GM13977 (cell line): Measurements from ENCODE around the gene KCNK1.

Experiments
- DNase-seq: peaks from one replicate; pipeline ENCODE4 v3.0.0; 2012; ENCODE audit warnings: low spot score
- in situ Hi-C: fragments of 300-500 bp; cut with MboI; formaldehyde crosslinking; loops from one replicate; pipeline ENCODE4 v1.12.0; 2022; ENCODE audit warnings: low sequenced_read_pairs, low pct_unique_long_range_greater_than_20kb, mixed read lengths, inconsistent platforms; ENCODE audit not compliant: unreplicated experiment
- TF ChIP-seq, protein P1 (sequence below): IDR thresholded peaks from 2 replicates; pipeline ENCODE4 v1.5.1; 2012; ENCODE audit warnings: mild to moderate bottlenecking, control low read depth; ENCODE audit not compliant: insufficient read depth; ENCODE audit errors: extremely low read depth, missing control alignments

Gene KCNK1

DNA sequence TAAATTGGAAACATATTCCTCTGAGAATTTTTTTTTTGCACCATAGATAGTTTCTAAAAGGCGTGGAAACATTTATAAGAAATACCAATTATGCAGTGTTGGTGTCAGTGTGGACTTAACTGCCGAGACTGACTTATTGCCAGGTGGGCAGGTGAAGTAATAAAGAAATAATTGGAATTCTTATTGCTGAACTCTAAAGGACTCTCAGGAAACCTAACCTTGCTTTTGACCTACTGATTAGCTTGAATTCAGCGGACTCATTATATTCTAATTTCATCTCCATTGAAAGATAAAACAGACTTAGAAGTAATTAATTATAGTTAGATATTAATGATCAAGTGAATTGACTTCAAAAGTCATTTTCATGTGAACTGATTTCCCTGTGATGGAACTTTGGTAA lies 26.3 kb downstream of the KCNK1 start:
- in situ Hi-C loops, result no loop called here
- TF ChIP-seq, protein P1, sequence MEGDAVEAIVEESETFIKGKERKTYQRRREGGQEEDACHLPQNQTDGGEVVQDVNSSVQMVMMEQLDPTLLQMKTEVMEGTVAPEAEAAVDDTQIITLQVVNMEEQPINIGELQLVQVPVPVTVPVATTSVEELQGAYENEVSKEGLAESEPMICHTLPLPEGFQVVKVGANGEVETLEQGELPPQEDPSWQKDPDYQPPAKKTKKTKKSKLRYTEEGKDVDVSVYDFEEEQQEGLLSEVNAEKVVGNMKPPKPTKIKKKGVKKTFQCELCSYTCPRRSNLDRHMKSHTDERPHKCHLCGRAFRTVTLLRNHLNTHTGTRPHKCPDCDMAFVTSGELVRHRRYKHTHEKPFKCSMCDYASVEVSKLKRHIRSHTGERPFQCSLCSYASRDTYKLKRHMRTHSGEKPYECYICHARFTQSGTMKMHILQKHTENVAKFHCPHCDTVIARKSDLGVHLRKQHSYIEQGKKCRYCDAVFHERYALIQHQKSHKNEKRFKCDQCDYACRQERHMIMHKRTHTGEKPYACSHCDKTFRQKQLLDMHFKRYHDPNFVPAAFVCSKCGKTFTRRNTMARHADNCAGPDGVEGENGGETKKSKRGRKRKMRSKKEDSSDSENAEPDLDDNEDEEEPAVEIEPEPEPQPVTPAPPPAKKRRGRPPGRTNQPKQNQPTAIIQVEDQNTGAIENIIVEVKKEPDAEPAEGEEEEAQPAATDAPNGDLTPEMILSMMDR, result no peak
- DNase-seq, result no peak

DNA sequence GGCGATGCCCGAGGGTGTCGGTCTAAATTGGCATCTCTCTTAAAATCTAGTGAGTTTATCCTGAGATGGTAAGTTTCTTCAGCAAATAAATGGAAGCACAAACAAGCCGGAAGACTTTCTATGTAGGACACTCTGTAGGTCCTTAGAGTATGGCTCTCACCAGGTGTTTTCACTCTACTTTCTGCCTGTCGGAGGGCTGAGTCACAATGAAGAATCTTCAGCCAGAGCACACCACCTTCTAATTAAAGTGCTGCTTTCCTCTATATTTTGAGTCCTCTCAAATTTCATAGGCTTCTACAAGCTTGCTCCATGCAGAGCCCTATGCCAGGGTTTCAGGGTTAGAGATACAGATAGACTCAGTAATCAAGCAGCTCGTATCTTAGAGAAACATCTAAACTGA lies 27.1 kb downstream of the KCNK1 start:
- TF ChIP-seq, protein P1, result no peak
- in situ Hi-C loops, result no loop called here
- DNase-seq, result no peak

DNA sequence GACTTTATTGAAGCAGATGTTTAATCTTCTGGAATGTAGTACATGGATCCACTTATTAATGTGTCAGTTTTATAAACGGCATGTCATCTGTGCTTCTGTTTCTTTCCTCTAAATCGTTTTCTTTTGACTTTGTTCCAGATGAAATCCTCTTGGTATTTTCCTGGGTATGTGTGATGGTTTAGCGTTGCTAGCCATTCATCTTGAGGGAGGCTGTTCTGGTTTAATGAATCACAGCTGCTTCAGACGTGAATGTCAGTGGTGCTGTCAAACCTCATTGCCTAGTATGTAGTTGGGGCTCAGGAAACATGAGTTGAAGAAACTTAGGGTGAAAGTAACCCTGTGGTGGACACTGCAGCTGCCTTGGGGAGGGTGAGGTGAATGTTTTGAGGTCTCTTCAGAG lies 33.2 kb downstream of the KCNK1 start:
- in situ Hi-C loops, result no loop called here
- DNase-seq, result no peak
- TF ChIP-seq, protein P1, result no peak

DNA sequence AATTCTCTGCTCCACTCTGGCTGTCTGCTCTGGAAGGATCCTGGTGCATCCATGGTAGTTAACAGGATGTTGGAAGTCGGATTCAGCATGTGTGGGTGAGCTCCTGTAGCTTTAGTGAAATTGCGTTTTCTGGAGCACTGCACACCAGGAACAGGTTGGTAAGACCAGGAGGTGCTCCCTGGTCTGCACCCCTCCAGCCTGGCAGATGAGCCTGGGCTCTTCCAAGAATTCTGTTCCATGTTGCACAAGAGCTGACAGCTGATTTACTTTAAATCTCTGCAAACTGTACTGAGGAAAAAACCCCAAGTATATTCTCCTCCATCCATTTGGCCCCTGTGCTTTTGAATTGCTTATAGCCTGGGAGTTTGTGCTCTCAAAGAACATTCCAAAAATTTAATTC lies 33.7 kb downstream of the KCNK1 start:
- in situ Hi-C loops, result no loop called here
- TF ChIP-seq, protein P1, result no peak
- no peak for DNase-seq

DNA sequence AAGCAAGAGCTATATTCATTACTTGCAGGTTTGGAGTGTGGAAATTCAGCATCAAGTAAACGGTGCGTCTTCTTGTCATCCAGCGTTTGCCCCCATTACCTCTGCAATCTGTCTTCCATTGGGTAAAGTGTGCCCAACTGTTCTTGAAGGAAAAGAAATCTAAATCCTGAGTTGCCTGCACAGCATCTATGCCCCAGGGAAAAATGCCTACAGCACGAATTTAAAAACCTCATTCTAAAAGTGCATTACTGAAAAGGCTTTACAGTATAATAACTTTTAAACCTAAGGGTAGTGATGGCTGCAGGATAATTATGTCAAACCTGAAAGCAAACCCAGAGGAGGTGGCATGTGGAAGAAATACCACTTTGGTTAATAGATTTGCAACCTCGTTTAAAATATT lies 37.2 kb downstream of the KCNK1 start:
- no peak for DNase-seq
- in situ Hi-C loops, result no loop called here
- TF ChIP-seq, protein P1, result no peak

DNA sequence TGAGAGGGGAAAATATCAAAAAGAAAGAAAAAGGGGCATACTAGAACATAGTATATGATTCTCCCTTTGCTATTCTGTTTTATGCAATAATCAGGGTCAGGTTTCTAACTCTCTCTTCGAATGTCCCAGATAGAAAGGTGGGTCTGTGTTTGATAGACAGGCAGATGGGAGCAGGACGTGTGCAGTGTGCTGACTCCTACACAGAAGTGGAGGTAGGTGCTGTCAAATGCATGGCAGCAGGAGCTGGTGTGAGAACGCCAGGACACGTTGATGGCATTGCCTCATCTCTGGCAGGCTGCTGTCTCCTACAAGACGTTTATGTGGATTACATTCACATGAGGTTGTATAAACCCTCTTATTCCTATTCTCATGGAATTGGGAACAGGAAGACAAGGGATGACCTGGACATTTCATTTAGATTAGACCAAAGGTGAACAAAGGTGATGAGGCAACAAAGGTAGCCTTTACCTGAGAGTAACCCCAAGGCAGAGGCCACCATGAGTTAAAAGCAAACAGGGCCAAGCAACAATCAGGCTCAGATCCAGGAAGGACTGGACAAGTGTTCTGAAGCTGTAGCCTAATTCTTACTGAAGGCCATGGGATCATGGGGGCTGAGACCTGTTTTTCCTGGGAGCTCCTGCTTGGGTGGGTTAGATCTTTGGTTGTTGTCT lies 37.8 kb downstream of the KCNK1 start:
- in situ Hi-C loops, result no loop called here
- no peak for DNase-seq
- TF ChIP-seq, protein P1, result no peak
